Right lung (tissue), 5 donors: ENCODE results near the gene FCGR2B. TPM values are rescaled to one million over a fixed set of nuclear protein-coding genes. Genes with fewer than 3 reads are reported as not detected.
A peak's percentile ranks its signal among the peaks of the same experiment; 100 is the strongest.
"Not testable (repeated sequence)": the region's sequence is repeated elsewhere in the genome, so short reads cannot be mapped to it uniquely, and the experiment has no call there.

Experiments
- DNase-seq, 2 donors: peaks; one replicate each; pipeline ENCODE4 v3.0.0-alpha.2; 2013
- polyA plus RNA-seq, 5 donors: library from polyadenylated mRNA; unstranded; fragments of 120-200 nt; gene quantifications; one replicate each; pipeline versions ENCODE4 v1.2.1 to v1.2.3, GENCODE V29; 2013; ENCODE audit warnings: inconsistent platforms in 1 of 5, low replicate concordance in 1 of 5; ENCODE audit not compliant: insufficient read length in 5 of 5, insufficient read depth in 1 of 5

Gene FCGR2B
- polyA plus RNA-seq, 5 donors = 0.44 to 1.1 (median 0.59) TPM

DNA sequence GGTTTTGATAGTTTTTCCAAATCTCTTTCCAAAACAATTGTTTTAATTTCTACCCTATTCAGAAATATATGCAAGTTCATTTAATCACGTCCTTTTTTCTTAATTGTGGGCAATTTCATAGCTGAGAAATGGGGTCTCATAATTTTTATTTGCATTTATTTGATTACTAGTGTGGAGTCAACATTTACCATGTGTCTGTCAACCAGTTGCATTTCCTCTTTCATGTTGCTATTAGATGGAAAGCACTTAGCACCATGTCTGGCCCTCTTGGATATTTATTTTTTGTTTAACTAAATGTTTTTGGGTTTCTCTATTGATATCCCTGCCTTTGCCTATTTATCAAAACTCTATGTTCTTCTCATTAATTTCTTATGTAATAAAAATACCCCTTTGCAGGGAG, 18.1 kb upstream of the FCGR2B start:
- DNase-seq = not testable (repeated sequence)

DNA sequence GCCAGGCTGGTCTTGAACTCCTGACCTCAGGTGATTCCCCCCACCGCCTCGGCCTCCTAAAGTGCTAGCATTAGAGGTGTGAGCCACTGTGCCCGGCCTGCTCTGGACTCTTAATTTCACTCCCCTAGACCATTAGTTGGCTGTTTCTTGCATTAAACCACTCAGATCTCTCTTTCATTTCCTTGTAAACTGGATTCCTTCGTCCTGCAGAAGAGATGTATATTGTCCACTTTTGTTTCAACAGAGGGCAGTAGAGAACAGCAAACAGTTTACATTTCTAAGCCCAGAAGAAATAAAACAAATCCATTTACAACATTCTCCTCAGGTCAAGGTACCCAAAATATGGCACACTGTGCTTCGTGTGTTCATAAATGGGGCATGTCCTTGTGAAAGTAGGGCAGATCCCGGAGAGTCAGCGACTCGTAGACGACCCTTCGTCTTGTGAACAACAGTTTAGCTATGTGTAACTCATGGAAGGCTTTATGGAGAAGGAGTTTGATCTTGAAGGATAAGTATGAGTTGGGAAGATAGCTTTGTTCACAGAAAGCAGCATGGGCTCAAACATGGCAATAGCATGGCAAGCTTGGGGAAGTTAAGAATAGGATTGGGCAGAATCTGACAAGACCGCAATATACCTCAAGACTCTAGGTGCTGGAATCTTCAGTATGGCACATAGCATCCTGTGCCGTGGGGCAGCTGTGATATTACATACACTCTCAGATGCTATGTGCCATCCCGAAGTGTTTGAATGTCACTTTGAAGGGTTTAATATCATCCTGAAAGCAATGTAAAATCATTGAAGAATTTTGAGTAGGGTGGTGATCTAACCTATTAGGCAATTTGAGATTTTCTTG, 15.2 kb upstream of the FCGR2B start:
- DNase-seq = not testable (repeated sequence)

DNA sequence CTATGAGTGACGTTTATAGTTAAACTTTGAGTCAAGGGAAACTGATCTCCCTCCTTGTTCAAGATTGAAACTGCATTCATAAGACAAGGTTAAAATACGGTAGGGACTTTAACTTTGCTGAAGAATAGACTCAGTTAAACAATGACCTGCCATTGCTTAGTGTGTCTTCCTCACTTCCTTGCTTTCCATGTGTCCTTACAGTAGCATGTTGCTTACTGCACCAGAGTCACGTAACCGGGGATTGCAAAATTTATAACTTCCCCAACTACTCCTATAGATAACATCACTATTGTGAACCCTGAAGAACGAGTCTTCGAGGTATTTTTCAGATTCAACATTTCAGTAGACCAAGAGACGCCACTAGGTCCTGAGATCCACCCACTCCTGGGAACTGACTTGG, 9.4 kb upstream of the FCGR2B start:
- not testable (repeated sequence) for DNase-seq

DNA sequence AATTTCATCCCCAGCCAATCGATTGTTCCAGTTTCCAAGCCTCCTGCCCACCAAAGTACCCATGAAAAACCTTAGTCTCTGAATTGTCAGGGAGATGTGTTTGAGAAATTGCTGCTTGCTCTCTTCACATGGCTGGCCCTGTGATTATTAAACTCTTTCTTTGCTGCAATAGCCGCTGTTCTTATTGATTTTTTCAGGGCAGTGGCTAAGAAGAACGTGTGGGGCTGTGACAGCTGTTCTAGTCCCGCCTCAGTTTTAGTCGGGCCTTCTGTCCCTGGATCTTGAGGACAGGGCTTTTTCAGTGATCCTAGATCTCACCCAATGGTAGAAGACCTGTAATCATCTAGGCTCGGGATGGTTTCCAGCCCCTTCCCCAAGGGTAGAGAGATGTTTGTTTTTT, 9.0 kb upstream of the FCGR2B start:
- DNase-seq = not testable (repeated sequence)

DNA sequence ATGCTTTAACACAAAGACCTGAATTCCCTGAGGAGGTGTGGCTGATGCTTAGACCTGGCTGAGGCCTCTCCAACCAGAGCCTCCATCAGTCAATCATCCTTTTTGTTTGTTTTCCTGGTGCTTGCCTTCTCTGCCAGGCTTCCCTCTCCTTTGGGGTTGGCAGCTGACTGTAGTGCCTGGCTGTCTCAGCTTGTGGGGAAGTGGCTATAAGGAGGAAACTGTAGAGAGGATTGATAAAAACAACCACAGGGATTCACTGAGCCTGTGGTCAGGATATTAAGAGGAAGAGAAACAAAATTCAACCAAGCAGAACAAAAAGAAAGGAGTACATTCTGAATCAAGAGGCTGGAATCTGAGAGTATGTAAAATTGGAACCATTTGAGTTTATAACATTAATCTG, 4.4 kb upstream of the FCGR2B start:
- DNase-seq = not testable (repeated sequence)

DNA sequence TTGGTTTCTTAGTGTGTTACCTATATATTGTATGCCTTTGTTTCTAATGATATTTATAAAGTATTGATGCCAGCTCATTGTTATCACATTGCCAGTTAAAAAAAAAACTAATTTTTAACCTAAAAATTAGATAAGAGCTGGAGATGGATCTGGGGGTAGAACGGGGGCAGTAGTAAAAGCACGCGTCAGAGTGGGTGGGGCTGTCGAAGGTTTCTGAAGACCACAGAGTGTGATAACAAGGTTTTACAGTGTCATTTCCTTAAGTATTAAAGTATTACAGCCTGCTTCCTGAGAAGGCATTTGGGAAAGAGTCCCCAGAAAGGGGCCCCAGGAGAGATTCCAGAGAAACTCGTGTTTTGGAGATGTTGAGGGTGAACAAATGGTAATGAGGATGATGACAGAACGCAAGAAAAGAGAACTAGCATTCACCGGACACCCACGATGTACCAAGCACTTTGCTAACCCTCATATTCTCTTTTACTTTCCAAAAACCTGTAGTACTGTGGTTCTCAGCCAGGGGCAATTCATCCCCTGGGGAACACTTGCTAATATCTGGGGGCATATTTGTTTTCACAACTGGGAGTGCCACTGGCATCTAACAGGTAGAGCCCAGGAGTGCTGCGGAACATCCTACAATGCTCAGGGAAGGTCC, 1.2 kb upstream of the FCGR2B start:
- not testable (repeated sequence) for DNase-seq

DNA sequence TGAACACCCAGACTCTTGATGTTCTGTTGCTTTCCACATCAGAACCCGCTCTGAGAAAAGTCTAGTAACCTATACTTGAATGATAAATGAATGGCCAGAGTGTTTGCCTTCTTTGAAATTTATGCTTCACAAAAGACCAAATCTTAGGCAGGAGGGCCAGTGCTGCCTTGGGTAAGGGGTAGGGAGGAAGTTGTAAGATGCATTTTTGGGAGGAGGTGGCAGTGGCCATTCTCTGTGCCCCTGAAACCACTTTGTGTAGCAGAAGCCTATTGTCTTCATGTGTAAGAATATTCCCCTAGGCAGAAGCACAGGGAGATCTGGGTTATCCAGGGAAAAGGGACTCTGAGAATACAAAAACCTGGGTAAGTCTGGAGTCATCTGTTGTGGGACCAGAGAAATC, 626 bp downstream of the FCGR2B start:
- not testable (repeated sequence) for DNase-seq

DNA sequence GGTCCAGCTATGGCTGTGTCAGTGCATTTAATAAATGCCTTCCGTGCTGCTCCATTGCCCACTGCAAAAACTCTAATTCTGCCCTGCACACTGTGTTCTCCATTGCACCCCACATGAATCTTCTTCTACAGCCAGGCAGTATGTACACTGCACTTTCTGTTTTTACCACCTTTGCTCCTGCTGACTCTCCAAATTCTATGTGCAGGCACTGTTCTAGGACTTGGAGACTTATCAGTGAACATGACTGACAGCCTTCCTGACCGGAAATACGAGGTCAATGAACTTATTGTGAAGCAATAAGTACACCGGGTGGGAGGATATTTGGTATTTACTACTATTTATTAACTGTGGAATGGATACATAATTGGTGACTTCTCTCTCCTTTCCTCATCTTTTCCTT, 1.7 kb downstream of the FCGR2B start:
- not testable (repeated sequence) for DNase-seq

DNA sequence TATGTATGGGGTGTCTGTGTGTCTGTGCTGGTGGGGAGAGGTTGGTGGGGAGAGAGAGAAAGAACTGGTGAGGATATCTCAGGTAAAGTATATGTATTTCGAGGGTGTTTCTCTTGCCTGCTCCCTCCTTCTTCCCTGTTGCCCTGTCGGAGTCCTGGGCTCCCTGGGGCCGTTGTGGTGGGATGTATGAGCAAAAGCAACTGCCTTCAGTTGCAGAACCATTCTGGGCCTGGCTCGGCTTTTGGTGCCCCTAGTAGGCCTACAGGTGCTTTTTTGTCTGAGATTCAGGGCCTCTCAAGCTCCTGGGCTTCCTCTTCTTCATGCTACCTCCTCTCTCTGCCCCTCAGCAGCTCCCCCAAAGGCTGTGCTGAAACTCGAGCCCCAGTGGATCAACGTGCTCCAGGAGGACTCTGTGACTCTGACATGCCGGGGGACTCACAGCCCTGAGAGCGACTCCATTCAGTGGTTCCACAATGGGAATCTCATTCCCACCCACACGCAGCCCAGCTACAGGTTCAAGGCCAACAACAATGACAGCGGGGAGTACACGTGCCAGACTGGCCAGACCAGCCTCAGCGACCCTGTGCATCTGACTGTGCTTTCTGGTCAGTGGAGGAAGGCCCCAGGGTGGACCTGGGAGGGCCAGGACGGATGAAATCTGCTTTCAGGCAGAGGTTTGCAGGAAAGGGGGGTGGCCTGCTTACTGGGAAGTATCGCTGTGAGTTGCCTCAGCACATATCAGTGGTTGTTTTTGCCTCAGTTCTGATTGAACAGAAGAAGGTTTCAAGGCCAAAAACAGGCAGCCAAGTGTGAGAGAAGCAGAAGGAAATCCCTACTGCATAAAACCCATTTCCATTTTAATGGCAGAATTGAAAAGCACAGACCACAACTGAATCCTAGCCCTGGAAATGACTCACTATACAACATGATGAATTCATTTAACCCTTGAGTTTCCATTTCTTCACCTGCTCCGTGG, 8.4 kb downstream of the FCGR2B start:
- DNase-seq = not testable (repeated sequence)

DNA sequence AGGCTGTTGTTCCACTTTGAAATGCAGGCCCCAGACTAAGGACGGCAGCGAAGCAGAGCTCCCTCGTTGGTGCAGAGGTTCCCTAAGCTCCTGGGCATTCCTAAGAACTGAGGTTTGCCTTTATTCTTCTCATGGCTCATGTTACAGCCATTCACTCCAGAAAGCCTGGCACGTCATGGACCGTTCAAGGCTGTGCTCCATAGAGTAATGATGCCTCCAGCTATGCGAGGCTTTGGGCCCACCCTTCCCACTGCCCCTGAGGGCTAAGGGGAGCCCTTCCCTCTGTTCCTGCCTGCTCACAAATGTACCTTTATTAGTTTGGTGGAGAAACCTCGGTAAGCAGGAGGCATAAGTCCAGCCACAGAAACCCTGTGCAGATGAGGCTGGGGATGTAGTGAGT, 10.5 kb downstream of the FCGR2B start:
- DNase-seq = not testable (repeated sequence)

DNA sequence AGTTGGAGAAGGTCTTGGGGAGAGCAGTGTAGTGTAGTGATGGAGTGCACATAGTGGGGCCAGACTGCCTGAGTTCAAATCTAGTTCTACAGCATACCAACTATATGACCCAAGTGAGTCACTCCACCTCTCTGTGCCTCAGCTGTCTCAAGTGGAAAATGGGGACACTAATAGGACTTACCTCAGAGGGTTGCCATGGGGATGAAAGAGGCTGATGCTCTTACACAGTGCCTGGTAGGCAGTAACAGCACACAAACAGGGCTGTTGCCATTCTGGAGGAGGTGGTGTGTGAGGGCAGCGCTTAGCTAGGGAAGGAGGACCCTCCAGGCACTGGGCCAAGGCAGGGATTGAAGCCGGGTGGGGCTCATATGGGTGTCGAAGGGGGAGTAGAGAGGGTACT, 11.5 kb downstream of the FCGR2B start:
- DNase-seq = not testable (repeated sequence)

DNA sequence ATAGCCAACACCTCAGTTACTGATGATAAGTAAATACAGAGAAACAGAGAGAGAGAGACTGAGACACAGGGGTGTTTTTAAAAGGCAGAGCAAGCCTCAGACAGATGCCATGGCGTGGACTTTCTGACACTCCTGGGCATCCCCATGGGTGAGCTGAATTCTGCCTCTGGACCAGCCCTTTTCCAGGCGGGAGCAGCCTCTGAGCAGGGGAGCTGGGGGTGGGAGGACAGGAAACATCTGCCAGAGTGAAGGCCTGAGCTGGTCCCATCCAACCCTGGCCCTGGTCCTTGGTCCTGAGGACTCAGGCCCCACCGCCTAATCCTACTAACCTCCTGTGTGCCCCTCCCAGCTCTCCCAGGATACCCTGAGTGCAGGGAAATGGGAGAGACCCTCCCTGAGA, 12.0 kb downstream of the FCGR2B start:
- peak in 1 of 2 donors; percentile 6 for DNase-seq

DNA sequence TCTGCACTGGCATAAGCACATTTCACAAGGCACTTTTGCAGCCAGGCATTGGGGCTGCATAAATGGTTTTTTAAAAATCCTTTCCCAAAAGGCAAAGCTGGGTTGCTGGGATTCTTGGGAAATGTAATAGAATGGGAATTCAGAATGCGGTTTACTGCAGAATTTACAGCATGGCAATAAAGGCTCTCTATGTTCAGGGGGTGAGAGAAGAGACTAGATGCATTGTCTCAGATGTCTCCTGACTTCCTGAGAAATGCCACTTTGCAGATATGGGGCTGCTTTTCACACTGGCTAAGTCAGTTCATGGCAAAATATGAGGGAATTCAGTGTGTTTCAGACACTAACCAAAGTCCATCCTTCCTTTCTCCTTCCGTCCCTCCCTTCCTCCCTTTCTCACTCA, 13.5 kb downstream of the FCGR2B start:
- no peak for DNase-seq

DNA sequence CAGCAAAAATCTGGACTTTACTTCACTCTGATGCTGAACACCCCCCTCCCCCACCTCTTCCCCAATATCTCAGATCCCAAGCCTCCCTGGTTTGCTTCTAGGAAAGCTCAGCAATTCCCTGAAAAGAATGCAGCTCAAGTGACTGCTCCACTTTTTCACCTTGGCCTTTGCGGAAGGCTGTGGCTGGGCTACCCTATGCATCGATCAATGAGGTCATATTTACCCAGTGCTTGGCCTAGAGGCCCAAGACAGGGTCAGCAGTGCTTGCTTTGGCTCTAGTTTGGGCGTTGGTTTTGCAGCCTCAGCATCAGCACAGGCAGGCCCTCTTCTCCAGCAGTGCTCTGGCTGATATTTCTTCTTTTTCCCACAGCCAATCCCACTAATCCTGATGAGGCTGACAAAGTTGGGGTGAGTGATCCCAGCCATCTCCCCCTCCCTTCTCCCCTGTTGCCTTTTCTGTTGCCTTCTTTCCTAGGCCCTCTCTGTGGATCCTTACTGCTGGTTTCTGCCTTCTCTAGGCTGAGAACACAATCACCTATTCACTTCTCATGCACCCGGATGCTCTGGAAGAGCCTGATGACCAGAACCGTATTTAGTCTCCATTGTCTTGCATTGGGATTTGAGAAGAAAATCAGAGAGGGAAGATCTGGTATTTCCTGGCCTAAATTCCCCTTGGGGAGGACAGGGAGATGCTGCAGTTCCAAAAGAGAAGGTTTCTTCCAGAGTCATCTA, 14.2 kb downstream of the FCGR2B start:
- no peak for DNase-seq

DNA sequence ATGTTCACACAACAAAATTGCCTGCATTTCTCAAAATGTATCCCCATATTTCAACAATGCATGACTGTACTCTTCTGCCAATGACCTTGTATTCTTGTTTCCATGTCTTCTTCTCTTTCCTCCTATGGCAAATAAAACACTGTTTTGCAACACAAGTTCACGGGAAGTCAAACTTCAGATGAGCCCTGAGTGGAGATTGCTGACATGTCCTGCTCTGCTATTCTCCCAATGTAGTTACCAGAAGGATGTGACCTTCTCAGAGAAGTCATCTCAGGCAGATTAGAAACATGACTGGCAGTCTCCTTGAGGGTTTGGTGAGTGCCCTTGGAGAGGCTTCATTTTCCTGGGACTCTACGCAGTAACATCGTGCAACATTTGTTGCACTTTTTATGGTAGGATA, 15.6 kb downstream of the FCGR2B start:
- DNase-seq = no peak

DNA sequence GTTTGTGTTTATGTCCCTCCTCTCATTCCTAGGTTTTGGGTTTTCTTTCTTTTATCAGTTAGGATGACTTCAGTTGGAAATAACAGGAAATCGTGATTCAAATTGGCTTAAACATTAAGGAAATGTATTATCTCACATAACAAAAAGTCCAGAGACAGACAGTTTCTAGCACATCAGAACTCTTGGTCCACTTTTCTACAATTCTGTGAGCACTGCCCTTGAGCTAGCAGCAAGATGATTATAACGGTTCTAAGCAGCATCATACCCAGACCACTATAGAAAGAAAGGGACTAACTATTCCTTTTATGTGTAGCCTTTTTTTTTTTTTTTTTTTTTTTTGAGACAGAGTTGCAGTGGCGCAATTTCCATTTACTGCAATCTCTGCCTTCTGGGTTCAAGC, 18.9 kb downstream of the FCGR2B start:
- no peak for DNase-seq

DNA sequence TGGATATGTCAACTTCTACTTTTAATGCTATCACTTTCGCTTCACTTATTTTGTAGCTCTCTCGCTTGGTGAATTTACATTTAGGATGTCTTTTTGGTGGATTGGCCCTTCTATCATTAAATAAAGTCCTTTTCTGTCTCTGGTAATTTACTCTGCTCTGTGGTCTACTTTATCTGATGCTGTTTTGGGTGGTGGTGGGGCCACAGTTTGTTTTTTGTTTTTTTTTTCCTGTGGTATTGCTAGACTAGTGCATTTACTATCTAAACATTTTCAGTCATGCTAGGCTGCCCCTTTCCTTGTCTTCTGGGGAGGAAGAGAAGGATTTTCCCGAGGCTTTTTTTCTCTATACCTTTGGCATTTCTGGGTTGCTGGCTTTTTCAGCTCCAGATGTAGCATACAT, 26.0 kb downstream of the FCGR2B start:
- DNase-seq = no peak

DNA sequence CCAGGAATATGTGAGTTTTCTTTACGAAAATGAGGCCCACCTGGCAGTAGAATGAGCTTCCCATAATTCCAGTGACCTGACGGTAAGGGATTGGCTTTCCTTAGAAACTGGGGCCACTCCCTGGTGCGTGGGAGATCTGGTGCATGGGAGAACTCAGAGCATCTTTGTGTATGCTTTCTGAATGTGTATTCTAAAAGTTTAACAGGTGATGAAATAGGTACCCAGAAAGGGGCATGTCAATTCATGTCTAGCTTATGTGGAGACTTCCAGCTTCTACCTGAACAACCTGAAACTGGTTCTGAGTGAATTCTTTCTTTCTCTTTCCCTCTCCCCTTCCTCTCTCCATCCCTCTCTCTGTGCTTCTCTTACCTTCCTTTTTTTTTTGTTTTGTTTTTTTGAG, 28.9 kb downstream of the FCGR2B start:
- DNase-seq = no peak

DNA sequence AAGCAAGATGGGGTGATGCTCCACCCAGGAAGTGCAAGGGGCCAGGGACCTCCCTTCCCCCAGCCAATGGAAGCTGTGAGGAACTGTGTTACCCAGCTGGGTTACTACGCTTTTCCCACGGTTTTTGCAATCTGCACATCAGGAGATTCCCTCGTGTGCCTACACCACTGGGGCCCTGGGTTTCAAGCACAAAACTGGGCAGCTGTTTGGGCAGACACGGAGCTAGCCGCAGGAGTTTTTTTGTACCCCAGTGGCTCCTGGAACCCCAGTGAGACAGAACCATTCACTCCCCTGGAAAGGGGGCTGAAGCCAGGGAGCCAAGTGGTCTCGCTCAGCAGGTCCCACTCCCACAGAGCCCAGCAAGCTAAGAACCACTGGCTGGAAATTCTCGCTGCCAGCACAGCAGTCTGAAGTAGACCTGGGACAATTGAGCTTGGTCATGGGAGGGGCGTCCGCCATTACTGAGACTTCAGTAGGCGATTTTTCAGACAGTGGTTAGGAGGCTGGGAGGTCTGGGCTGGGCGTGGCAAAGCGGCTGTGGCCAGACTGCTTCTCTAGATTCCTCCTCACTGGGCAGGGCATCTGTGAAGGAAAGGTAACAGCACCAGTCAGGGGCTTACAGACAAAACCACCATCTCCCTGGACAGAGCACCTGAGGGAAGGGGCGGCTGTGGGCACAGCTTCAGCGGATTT, 30.2 kb downstream of the FCGR2B start:
- DNase-seq = not testable (repeated sequence)

DNA sequence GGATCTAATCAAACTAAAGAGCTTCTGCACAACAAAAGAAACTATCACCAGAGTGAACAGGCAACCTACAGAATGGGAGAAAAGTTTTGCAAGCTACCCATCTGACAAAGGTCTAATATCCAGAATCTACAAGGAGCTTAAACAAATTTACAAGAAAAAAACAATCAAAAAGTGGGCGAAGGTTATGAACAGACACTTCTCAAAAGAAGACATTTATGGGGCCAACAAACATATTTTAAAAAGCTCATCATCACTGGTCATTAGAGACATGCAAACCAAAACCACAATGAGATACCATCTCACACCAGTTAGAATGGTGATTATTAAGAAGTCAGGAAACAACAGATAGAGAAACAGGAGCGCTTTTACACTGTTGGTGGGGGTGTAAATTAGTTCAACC, 35.4 kb downstream of the FCGR2B start:
- DNase-seq = not testable (repeated sequence)

DNA sequence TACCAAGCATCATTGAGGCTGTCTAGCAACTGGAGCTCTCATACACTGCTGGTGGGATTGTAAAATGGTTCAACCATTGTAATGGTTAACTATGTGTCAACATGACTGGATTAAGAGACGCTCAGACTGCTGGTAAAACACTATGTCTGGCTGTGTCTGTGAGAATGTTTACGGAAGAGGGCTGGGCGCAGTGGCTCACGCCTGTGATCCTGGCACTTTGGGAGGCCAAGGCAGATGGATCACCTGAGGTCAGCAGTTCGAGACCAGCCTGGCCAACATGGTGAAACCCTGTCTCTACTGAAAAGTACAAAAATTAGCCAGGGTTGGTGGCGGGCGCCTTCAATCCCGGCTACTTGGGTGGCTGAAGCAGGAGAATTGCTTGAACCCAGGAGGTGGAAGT, 39.3 kb downstream of the FCGR2B start:
- peak in 1 of 2 donors; percentile 5 for DNase-seq
